HEK293 (cell line): ENCODE results near the gene GYPC.

Experiments
- CTCF ChIA-PET: fragments of 350-600 bp; formaldehyde crosslinking; extraction: SDS; loops from one replicate; lab custom pipeline; 2021; ENCODE audit warnings: antibody characterized with exemption; lab: Yijun Ruan, JAX
- POLR2A ChIA-PET: fragments of 300-600 bp; formaldehyde crosslinking; extraction: SDS; loops from one replicate; lab custom pipeline; 2020; ENCODE audit warnings: antibody characterized with exemption, inconsistent platforms; lab: Yijun Ruan, JAX
- H3K27ac ChIP-seq: fragments of 200-500 bp; sonication (Bioruptor generic); 2 replicates; pipeline ENCODE4 v1.5.1; 2014; ENCODE audit warnings: low read depth, low read length, control low read depth, inconsistent platforms; ENCODE audit errors: extremely low read depth
- H3K36me3 ChIP-seq, 2 experiments: fragments of 200-500 bp in 1 of 2; sonication (Bioruptor generic) in 1 of 2; 1 replicate in 1 of 2; 2 replicates in 1 of 2; pipeline ENCODE4 v1.5.1; 2014 to 2017; ENCODE audit warnings: inconsistent platforms in 2 of 2, low read length in 2 of 2; ENCODE audit not compliant: control insufficient read depth in 2 of 2, insufficient read depth in 1 of 2
- H3K4me1 ChIP-seq: fragments of 200-500 bp; sonication (Bioruptor generic); 2 replicates; pipeline ENCODE4 v1.5.1; 2014; ENCODE audit warnings: mild to moderate bottlenecking, low read length, inconsistent platforms; ENCODE audit not compliant: control insufficient read depth, insufficient read depth
- H3K4me3 ChIP-seq: 2 replicates; pipeline ENCODE4 v1.5.1; 2011; ENCODE audit warnings: low read depth, mild to moderate bottlenecking, control low read depth, low read length, moderate library complexity
- H3K9me3 ChIP-seq: fragments of 200-500 bp; sonication (Bioruptor generic); 2 replicates; pipeline ENCODE4 v1.5.1; 2014; ENCODE audit warnings: low read depth, low read length, inconsistent platforms; ENCODE audit not compliant: control insufficient read depth, insufficient read depth
- GLI4 ChIP-seq: fragments of 450-650 bp; formaldehyde crosslinking; IDR thresholded peaks from 2 replicates; pipeline ENCODE4 v1.5.1; 2016; ENCODE audit warnings: missing biosample characterization, missing genetic modification characterization
- KLF8 ChIP-seq: fragments of 450-650 bp; formaldehyde crosslinking; IDR thresholded peaks from 2 replicates; pipeline ENCODE4 v1.5.1; 2016; ENCODE audit warnings: missing biosample characterization, missing genetic modification characterization
- PATZ1 ChIP-seq: fragments of 450-650 bp; formaldehyde crosslinking; IDR thresholded peaks from 2 replicates; pipeline ENCODE4 v1.5.1; 2016; ENCODE audit warnings: missing biosample characterization, missing genetic modification characterization
- PRDM2 ChIP-seq: fragments of 450-650 bp; formaldehyde crosslinking; IDR thresholded peaks from 2 replicates; pipeline ENCODE4 v1.5.1; 2016; ENCODE audit warnings: missing biosample characterization, missing genetic modification characterization, borderline replicate concordance
- REPIN1 ChIP-seq: fragments of 450-650 bp; formaldehyde crosslinking; IDR thresholded peaks from 2 replicates; pipeline ENCODE4 v1.5.1; 2017; ENCODE audit warnings: missing biosample characterization, missing genetic modification characterization, low read depth
- SETDB1 ChIP-seq: IDR thresholded peaks from one replicate; pipeline ENCODE4 v1.6.1; 2017; ENCODE audit warnings: mild to moderate bottlenecking, low read length, moderate library complexity, mixed read lengths; ENCODE audit not compliant: insufficient read length
- YY2 ChIP-seq: fragments of 450-650 bp; formaldehyde crosslinking; IDR thresholded peaks from 2 replicates; pipeline ENCODE4 v1.5.1; 2016; ENCODE audit warnings: missing biosample characterization, missing genetic modification characterization
- ZBTB1 ChIP-seq: fragments of 450-650 bp; formaldehyde crosslinking; IDR thresholded peaks from 2 replicates; pipeline ENCODE4 v1.5.1; 2016; ENCODE audit warnings: missing biosample characterization, missing genetic modification characterization
- ZFP69B ChIP-seq: fragments of 450-650 bp; formaldehyde crosslinking; IDR thresholded peaks from 2 replicates; pipeline ENCODE4 v1.5.1; 2016; ENCODE audit warnings: missing biosample characterization, missing genetic modification characterization
- ZNF10 ChIP-seq: fragments of 450-650 bp; formaldehyde crosslinking; IDR thresholded peaks from 2 replicates; pipeline ENCODE4 v1.5.1; 2017; ENCODE audit warnings: missing biosample characterization, missing genetic modification characterization
- ZNF132 ChIP-seq: fragments of 450-650 bp; formaldehyde crosslinking; IDR thresholded peaks from 2 replicates; pipeline ENCODE4 v1.5.1; 2017; ENCODE audit warnings: missing biosample characterization, missing genetic modification characterization, borderline replicate concordance
- ZNF138 ChIP-seq: fragments of 450-650 bp; formaldehyde crosslinking; IDR thresholded peaks from 2 replicates; pipeline ENCODE4 v1.5.1; 2016; ENCODE audit warnings: missing biosample characterization, missing genetic modification characterization, borderline replicate concordance
- ZNF292 ChIP-seq: fragments of 450-650 bp; formaldehyde crosslinking; IDR thresholded peaks from 2 replicates; pipeline ENCODE4 v1.5.1; 2016; ENCODE audit warnings: low read depth, missing biosample characterization, missing genetic modification characterization, borderline replicate concordance
- ZNF302 ChIP-seq: fragments of 450-650 bp; formaldehyde crosslinking; IDR thresholded peaks from 2 replicates; pipeline ENCODE4 v1.5.1; 2016; ENCODE audit warnings: missing biosample characterization, missing genetic modification characterization, low read depth
- ZNF514 ChIP-seq: fragments of 450-650 bp; formaldehyde crosslinking; IDR thresholded peaks from 2 replicates; pipeline ENCODE4 v1.5.1; 2016; ENCODE audit warnings: missing biosample characterization, missing genetic modification characterization
- ZNF701 ChIP-seq: fragments of 450-650 bp; formaldehyde crosslinking; IDR thresholded peaks from 2 replicates; pipeline ENCODE4 v1.5.1; 2016; ENCODE audit warnings: missing biosample characterization, missing genetic modification characterization
- ZNF76 ChIP-seq: fragments of 450-650 bp; formaldehyde crosslinking; IDR thresholded peaks from 2 replicates; pipeline ENCODE4; 2016; ENCODE audit warnings: low read depth, missing biosample characterization, missing genetic modification characterization, borderline replicate concordance
- ZNF777 ChIP-seq: fragments of 450-650 bp; formaldehyde crosslinking; IDR thresholded peaks from 2 replicates; pipeline ENCODE4 v1.5.1; 2017; ENCODE audit warnings: missing biosample characterization, missing genetic modification characterization, borderline replicate concordance
- ZNF792 ChIP-seq: fragments of 450-650 bp; formaldehyde crosslinking; IDR thresholded peaks from 2 replicates; pipeline ENCODE4 v1.5.1; 2016; ENCODE audit warnings: missing biosample characterization, missing genetic modification characterization
- ZXDB ChIP-seq: fragments of 450-650 bp; formaldehyde crosslinking; IDR thresholded peaks from 2 replicates; pipeline ENCODE4 v1.5.1; 2016; ENCODE audit warnings: missing biosample characterization, missing genetic modification characterization
- TF ChIP-seq, protein P1 (sequence below): fragments of 450-650 bp; formaldehyde crosslinking; IDR thresholded peaks from 2 replicates; pipeline ENCODE4 v1.5.1; 2016; ENCODE audit warnings: missing biosample characterization, missing genetic modification characterization, low read depth
- TF ChIP-seq, protein P2 (sequence below): fragments of 450-650 bp; formaldehyde crosslinking; IDR thresholded peaks from 2 replicates; pipeline ENCODE4 v1.5.1; 2016; ENCODE audit warnings: missing biosample characterization, missing genetic modification characterization

The GYPC gene

DNA sequence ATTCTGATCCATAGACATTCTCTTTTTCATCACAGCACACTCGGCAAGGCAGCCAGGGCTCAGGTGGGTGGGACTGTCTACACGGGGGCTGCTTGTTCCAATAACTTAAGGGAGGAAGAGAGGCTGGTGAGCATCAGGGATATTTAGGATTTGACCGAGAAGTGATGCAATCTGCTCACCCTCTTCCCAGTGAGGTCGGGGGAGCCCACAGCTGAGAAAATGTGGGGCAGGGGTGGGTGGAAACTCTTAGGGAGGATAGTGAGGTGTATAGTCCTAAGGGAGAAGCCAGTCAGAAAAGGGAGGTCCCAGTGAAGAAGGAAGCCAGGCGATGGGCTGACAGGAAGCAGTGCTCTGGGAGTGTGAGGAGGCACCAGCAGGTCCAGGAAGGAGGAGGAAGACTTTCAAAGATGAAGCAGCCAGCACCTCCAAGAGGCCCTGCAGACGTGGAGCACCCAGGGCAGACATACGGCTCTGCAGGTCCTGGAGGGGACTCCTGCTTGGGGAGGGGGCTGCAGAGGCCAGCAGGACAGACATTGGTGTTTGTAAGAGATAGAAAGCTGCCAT, 76.8 kb downstream of the GYPC start (continued):
- no peak for TF ChIP-seq ZNF132 (tag by site-specific recombination)
- no peak for TF ChIP-seq PATZ1 (tag by site-specific recombination)
- TF ChIP-seq ZNF302 (tag by site-specific recombination), result no peak
- no peak for TF ChIP-seq ZNF292 (tag by site-specific recombination)
- no peak for TF ChIP-seq ZNF514
- no peak for TF ChIP-seq KLF8 (tag by site-specific recombination)
- TF ChIP-seq ZNF701, result no peak
- TF ChIP-seq YY2 (tag by site-specific recombination), result no peak

DNA sequence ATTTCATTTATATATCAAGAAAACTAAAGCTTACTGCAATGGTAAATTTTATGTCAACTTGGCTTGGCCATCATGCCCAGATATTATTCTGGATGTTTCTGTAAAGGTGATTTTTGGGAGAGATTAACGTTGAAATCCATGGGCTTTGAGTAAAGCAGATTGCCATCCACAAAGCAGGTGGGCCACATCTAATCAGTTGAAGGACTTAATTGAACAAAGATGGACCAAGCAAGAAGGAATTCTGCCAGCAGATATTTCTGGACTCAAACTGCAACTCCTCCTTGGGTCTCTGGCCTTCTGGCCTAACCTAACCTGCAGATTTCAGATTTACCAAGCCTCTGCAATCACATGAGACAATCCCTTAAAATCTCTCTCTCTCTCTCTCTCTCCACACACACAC, 77.8 kb downstream of the GYPC start:
- TF ChIP-seq ZNF10 (tag by site-specific recombination) (peak; percentile 96), ZNF138 (no peak)
- Histone ChIP-seq H3K27ac (no peak overlapping the region), H3K4me3 (no peak overlapping the region), H3K4me1 (no peaks in the 10 kb centered on the region), H3K9me3 (no peaks in the 10 kb centered on the region), H3K36me3 (no peaks in the 10 kb centered on the region)
- POLR2A ChIA-PET, result no interaction called here
- CTCF ChIA-PET, result interaction anchor here (0.6 kb wide), 1 partner anchor 92 kb away, joined by 3 read pairs; no protein-coding TSS in a partner anchor

DNA sequence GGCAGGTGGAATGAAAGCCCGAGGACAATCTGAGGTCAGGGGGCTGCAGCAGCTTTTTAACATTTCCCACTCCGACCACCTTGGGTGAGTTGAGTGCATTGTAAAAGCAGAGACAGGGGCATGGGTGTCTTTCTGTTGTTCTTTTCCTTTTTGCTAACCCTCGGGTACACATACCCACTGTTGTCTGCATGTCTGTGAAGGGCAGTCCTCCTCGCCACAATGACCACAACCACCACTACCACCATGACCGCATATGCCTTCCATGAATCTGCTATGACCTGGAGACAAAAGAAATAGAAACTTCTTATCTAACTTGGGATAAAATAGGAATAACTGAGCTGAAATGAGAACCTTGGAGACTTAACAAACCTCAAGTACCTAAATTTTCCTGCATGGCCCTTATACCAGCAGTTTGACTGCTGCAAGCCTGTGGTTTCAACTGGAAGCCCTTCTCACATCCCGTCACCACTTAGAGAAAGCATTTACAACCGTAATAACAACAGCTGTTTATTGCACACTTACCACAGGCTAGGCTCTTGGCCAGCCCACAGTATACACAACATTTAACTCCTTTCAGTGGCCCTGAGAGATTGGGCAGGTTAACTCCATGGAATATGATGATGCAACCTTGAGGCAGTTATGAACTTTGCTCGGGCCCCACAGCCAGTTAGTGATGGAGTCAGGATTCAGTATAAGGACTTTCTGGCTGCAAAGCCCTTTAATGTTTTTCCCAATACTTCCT, 80.3 kb downstream of the GYPC start:
- ChIA-PET CTCF (no interaction called here), POLR2A (no interaction called here)
- Histone ChIP-seq H3K27ac (no peak overlapping the region), H3K4me3 (no peak overlapping the region), H3K9me3 (no peaks in the 10 kb centered on the region), H3K4me1 (no peaks in the 10 kb centered on the region), H3K36me3 (no peaks in the 10 kb centered on the region)
- TF ChIP-seq ZXDB (tag by site-specific recombination), result no peak
- TF ChIP-seq, protein P1, sequence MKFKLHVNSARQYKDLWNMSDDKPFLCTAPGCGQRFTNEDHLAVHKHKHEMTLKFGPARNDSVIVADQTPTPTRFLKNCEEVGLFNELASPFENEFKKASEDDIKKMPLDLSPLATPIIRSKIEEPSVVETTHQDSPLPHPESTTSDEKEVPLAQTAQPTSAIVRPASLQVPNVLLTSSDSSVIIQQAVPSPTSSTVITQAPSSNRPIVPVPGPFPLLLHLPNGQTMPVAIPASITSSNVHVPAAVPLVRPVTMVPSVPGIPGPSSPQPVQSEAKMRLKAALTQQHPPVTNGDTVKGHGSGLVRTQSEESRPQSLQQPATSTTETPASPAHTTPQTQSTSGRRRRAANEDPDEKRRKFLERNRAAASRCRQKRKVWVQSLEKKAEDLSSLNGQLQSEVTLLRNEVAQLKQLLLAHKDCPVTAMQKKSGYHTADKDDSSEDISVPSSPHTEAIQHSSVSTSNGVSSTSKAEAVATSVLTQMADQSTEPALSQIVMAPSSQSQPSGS (tag by site-specific recombination), result 0 out of 2 replicates have a peak, but pooled peaks have one; percentile 19
- no peak for TF ChIP-seq ZBTB1
- no peak for TF ChIP-seq SETDB1
- no peak for TF ChIP-seq ZNF76 (tag by site-specific recombination)
- TF ChIP-seq ZNF777, result no peak
- no peak for TF ChIP-seq ZNF792 (tag by site-specific recombination)
- no peak for TF ChIP-seq GLI4 (tag by site-specific recombination)
- no peak for TF ChIP-seq REPIN1 (tag by site-specific recombination)
- TF ChIP-seq, protein P2, sequence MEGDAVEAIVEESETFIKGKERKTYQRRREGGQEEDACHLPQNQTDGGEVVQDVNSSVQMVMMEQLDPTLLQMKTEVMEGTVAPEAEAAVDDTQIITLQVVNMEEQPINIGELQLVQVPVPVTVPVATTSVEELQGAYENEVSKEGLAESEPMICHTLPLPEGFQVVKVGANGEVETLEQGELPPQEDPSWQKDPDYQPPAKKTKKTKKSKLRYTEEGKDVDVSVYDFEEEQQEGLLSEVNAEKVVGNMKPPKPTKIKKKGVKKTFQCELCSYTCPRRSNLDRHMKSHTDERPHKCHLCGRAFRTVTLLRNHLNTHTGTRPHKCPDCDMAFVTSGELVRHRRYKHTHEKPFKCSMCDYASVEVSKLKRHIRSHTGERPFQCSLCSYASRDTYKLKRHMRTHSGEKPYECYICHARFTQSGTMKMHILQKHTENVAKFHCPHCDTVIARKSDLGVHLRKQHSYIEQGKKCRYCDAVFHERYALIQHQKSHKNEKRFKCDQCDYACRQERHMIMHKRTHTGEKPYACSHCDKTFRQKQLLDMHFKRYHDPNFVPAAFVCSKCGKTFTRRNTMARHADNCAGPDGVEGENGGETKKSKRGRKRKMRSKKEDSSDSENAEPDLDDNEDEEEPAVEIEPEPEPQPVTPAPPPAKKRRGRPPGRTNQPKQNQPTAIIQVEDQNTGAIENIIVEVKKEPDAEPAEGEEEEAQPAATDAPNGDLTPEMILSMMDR (tag by site-specific recombination), result no peak
- 0 out of 2 replicates have a peak, but pooled peaks have one; percentile 27 for TF ChIP-seq ZFP69B (tag by site-specific recombination)
- TF ChIP-seq PRDM2 (tag by site-specific recombination), result no peak
